ENCODE results near the gene IGLL1.
"Not testable (repeated sequence)": the region's sequence is repeated elsewhere in the genome, so short reads cannot be mapped to it uniquely, and the experiment has no call there.

The IGLL1 gene

DNA sequence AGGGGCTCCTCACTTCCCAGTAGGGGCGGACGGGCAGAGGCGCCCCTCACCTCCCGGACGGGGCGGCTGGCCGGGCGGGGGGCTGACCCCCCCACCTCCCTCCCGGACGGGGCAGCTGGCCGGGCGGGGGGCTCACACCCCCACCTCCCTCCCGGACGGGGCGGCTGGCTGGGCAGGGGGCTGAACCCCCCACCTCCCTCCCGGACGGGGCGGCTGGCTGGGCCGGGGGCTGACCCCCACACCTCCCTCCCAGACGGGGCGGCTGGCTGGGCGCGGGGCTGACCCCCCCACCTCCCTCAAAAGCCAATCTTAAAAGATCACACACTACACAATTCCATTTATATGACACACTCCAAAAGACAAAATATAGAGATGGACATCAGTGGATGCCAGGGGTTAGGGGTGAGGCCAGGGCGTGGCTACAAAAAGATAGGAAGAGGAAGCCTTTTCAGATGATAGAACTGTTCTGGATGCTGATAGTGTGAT lies 19.0 kb downstream of the IGLL1 start:
- DNase-seq: not testable (repeated sequence)

DNA sequence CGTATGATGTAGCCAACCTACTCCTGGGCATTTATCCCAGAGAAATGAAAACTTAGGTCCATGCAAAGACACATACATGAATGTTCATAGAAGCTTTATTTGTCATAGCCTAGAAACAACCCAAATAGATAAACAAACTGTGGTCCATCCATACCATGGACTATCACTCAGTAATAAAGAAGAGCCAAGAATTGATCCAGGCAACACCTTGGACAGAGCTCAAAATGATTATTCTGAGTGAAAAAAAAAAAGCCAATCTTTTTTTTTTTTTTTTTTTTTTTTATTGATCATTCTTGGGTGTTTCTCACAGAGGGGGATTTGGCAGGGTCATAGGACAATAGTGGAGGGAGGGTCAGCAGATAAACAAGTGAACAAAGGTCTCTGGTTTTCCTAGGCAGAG lies 19.9 kb downstream of the IGLL1 start:
- not testable (repeated sequence) for DNase-seq

DNA sequence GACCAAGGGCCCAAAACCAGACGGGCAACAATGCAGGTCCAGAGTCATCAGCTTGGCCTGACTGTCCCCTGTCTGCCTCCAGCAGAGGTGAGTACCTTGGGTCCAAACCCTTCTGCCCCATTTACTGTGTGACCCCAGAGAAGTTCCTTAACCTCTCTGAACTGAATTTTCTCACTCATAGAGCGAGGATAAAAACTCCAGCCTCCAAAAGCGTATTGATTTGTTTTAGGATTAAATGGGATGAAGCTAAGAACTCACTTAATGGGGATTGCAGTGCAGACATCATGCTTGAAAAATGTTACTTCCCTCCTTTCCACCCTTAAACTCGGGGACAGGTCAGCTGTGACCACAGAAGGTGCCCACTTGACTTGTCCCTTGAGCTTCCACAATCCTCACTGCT lies 22.6 kb downstream of the IGLL1 start:
- no peak for DNase-seq

DNA sequence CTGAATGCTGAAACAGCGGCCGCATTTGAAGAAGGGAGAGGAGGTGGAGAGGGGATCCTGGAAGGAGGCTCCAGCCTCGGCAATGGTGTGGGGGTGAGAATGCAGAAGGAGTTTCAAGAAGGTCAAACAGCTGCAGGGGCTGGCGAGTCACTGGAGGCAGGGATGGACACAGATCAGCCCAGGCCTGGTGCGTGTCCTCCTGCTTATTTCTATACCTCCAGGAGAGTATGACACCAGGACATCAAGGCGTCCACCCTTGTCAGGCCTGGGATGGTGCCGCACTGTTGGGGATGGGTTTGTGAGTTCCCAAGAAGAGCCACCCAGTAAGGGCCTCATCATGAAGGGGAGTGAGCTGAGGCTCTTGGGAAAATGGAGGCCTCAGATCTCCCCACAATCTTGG lies 23.1 kb downstream of the IGLL1 start:
- DNase-seq: no peak

DNA sequence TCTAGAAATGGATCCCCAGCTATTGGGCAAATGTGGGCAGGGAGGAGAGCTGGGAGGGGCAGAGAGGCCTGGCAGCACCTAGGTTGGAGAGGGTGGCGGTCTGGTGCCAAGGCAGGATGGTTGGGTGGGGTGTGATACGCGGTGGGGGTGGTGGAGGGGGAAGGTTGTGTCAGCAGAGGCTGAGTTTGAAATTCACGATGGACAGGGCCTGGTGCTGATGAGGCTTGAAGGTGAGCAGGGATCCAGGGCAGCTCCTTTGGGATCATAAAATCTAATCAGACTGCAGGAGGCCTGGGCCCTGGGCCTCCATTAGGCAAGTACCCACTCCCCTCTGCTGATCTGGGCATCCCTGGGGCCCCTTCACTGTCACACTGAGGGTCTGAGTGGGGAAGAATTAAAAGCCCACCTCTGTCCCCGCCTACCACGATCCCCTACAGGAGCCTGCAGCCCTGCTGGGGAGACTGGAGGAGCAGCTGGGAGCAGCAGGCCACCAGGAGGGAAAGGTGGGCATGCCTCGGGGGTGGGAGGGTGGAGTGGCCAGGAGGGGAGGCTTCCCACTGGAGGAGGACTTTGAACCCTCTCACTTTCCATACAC lies 24.0 kb downstream of the IGLL1 start:
- DNase-seq: no peak

DNA sequence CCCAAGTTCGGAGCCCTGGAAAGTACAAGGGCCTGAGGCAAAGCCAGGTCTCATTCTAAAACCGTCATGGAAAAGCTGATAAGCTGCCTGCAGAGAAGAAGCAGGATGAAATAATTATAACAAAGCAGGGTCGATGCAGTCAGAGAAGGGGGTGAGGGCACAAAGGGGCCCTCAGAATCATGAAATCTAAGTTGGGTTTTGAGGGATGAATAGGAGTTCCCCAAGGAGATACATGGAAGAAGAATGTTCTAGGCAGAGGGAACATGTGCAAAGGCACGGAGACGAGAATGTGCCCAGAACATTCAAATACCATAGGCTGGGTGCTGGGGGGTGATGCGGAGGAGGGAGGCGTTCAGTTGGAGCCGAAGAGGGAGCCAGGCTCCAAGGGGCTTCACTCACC lies 25.0 kb downstream of the IGLL1 start:
- no peak for DNase-seq

DNA sequence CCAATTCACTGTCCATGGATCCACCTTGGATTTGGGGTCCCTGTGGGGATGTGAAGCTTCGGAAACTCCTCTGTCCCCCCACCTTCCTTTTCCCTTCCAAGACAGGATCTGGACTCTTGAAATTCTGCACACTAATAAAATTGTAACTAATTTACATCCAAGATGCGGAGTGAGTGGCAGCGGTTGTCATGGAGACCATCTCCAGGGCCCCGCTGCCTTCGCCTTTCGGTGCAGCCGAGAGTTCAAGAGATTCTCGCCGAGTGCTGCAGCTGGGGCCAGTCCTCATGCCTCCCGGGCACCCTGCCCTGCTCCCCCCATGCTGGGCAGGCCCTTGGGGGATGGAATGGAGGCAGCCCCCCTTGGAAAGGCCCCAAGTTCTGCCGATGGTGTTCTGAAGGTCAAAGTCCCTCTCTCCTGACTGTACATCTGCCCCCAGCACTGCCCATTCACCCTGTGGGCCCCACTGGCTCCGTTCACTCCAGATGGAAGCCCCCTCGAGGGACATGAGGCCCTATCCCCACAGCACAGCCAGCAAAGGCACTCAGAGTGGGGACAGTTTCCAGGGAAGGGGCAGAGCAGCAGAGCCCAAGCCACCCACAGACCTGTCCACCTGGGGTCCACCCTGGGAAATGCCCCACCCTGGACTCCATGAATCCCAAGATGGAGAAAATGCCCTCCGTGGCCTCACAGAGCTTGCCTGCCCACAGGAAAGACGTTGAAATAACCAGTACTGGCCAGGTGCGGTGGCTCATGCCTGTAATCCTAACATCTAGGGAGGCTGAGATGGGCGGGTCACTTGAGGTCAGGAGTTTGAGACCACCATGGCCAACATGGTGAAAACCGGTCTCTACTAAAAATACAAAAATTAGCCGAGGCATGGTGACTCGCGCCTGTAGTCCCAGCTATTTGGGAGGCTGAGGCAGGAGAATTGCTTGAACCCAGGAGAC lies 25.9 kb downstream of the IGLL1 start:
- DNase-seq: no peak

DNA sequence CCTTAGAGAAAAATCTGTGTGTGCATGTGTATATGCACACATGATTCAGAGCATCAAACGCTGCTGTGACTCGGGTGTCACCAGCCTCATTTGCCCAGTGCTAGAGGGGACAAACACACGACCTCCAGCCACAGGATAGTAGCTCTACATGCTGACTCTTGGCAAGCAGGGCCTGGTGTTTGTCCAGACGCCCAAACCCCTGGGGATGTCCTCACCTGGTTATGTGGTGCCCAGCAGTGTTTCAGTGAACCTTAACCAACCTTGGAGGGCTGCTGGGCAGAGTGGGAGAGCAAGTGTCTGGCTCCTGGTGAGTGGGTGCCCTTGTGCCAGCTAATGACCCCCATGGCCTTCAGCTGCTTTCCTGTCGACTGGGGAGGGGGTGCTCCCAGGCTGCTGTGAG lies 26.7 kb downstream of the IGLL1 start:
- no peak for DNase-seq

DNA sequence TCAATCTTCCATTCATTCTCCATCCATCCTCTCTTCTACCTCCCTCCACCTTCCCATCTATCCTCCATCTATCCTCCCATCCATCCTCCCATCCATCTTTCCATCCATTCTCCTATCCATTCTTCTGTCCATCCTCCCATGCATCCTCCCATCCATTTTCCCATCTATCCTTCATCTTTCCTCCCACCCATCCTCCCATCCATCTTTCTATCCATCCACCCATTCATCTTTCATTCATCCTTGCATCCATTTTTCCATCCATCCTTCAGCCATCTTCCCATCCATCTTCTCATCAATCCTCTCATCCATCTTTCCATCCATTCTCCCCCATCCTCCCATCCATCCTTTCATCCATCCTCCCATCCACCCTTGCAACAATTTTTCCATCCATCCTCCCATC lies 27.5 kb downstream of the IGLL1 start:
- no peak for DNase-seq

DNA sequence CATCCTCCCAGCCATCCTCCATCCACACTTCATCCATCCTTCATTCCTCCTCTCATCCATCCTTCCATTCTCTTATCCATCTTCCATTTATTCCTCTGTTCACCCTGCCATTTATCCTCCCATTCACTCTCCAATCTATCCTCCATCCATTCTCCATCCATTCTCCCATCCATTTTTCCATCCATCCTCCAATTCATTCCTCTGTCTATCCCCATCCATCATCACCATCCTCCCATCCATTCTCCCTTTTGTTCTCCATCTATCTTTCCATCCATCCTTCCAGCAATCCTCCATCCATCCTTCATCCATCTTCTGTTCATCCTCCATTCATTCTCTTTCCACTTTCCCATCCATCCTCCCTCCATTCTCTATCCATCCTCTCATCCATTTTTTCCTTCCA lies 28.7 kb downstream of the IGLL1 start:
- no peak for DNase-seq

DNA sequence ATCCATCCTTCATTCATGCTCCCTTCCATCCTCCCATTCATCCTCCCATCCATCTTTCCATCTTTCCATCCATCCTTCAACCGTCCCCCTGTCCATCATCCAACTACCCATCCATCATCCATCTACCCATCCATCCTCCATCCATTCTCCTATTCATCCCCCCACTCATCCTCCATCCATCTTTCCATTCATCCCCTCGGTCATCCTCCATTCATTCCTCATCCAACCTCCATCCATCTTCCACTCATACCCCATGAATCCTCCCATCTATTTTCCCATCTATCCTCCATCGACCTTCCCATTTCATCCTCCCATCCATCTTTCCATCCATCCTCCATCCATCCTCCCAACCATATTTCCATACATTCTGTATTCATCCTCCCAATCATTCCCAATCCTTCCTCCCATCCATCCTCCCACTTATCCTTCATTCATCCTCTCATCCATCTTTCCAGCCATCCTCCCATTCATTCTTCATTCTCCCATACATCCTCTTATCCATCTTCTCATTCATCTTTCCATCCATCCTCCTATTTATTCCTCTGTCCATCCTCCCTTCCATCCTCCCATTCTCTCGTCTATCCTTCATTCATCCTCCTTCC lies 29.9 kb downstream of the IGLL1 start:
- DNase-seq: no peak

DNA sequence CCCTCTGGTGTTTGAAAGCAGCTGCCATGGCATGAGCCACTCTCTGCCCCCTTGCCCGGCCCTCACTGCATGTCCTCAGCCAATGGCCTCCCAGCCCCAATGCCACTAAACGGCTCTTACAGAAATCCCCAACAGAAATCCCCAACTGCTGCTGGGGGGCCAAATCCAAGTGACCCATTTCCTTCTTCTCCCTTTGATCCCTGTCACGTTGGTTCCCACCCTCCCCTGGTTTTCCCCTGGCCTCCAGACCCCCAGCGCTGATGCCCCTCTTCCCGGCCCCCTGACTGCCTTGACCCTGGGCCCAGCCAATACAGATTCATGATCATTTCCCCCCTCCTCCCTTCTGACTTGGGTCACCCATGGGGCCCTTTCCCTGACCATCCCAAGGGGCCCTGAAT lies 30.9 kb downstream of the IGLL1 start:
- no peak for DNase-seq

DNA sequence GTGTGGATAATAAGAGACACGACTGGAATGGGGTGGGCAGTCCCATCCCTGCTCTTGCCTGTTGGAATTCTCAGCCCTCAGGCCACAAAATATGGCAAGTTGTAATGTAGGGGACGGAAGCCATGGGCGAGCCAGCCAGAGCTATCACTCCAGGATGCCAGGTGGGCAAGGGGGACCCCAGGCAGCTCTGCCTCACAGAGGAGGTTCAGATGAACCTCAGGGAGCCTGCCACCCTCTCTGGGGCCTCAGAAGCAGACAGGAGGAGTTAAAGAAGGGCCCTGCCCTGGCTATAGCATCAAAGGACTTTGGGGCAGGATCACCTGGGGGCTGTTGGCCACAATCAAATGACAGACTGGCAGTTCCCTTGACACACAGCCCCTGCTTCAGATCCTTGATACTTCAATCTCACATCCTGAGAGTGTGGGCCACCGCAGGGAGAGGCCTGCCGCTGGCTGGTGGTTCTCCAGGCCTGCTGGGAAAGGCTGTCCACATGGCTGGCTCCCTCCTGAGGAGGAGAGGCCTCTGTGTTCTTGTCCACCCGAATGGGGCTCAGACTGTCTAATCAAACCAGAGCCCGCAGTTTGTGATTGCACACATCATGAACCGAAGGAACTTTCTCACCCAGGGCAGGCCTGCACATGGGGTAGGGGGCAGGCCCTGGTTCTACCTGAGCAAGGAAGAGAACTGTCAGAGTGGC lies 31.4 kb downstream of the IGLL1 start:
- no peak for DNase-seq

DNA sequence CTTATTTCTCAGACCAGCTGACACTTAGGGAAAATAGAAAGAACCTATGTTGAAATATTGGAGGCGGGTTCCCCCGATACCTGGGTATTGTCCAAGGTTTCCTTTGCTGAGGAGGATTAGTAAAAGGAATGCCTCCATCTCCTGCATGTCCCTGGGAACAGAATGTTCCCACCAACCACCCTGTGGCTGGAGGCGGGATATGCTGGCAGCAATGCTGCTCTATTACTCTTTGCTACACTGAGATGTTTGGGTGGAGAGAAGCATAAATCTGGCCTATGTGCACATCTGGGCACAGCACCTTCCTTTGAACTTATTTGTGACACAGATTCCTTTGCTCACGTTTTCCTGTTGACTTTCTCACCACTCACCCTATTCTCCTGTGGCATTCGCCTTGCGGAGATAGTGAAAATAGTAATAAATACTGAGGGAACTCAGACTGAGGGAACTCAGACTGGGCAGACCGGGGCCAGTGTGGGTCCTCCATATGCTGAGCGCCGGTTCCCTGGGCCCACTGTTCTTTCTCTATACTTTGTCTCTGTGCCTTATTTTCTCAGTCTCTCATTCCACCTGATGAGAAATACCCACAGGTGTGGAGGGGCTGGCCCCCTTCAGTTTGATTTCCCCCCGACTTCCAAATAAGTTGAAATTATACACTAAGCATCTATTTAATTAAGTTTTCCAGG lies 32.1 kb downstream of the IGLL1 start:
- DNase-seq: no peak

DNA sequence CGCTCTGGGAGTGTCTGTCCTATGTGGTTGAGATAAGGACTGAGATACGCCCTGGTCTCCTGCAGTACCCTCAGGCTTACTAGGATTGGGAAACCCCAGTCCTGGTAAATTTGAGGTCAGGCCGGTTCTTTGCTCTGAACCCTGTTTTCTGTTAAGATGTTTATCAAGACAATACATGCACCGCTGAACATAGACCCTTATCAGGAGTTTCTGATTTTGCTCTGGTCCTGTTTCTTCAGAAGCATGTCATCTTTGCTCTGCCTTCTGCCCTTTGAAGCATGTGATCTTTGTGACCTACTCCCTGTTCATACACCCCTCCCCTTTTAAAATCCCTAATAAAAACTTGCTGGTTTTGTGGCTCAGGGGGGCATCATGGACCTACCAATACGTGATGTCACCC lies 32.7 kb downstream of the IGLL1 start:
- DNase-seq: not testable (repeated sequence)

DNA sequence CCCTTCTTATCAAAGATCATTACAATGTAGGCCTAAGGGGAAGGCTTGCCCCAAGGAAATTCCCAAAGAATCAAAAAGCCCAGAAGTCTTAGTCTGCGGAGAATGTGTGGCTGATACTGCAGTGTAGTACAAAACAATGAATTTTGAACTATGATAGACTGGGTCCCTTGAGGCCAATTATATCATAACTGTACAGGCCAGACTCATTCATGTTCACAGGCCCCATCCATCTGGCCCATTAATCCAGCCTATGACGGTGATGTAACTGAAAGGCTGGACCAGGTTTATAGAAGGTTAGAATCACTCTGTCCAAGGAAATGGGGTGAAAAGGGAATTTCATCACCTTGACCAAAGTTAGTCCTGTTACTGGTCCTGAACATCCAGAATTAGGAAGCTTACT lies 35.2 kb downstream of the IGLL1 start:
- no peak for DNase-seq

DNA sequence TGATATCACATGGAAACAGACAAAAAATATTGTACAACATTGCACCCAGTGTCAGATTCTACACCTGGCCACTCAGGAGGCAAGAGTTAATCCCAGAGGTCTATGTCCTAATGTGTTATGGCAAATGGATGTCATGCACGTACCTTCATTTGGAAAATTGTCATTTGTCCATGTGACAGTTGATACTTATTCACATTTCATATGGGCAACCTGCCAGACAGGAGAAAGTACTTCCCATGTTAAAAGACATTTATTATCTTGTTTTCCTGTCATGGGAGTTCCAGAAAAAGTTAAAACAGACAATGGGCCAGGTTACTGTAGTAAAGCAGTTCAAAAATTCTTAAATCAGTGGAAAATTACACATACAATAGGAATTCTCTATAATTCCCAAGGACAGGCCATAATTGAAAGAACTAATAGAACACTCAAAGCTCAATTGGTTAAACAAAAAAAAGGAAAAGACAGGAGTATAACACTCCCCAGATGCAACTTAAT lies 36.5 kb downstream of the IGLL1 start:
- DNase-seq: not testable (repeated sequence)

DNA sequence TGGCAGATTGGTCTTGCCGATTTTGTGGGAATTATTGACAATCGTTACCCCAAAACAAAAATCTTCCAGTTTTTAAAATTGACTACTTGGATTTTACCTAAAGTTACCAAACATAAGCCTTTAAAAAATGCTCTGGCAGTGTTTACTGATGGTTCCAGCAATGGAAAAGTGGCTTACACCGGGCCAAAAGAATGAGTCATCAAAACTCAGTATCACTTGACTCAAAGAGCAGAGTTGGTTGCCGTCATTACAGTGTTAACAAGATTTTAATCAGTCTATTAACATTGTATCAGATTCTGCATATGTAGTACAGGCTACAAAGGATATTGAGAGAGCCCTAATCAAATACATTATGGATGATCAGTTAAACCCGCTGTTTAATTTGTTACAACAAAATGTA lies 37.2 kb downstream of the IGLL1 start:
- DNase-seq: no peak

DNA sequence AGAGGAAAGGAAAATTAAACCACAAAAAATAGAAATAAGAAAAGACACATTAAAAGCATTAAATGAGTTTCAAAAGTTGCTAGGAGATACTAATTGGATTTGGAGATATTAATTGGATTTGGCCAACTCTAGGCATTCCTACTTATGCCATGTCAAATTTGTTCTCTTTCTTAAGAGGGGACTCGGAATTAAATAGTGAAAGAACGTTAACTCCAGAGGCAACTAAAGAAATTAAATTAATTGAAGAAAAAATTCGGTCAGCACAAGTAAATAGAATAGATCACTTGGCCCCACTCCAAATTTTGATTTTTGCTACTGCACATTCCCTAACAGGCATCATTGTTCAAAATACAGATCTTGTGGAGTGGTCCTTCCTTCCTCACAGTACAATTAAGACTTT lies 37.7 kb downstream of the IGLL1 start:
- DNase-seq: not testable (repeated sequence)

DNA sequence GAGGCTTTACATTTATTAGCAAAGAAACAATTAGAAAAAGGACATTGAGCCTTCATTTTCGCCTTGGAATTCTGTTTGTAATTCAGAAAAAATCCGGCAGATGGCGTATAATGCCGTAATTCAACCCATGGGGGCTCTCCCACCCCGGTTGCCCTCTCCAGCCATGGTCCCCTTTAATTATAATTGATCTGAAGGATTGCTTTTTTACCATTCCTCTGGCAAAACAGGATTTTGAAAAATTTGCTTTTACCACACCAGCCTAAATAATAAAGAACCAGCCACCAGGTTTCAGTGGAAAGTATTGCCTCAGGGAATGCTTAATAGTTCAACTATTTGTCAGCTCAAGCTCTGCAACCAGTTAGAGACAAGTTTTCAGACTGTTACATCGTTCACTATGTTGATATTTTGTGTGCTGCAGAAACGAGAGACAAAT lies 38.2 kb downstream of the IGLL1 start:
- DNase-seq: not testable (repeated sequence)

DNA sequence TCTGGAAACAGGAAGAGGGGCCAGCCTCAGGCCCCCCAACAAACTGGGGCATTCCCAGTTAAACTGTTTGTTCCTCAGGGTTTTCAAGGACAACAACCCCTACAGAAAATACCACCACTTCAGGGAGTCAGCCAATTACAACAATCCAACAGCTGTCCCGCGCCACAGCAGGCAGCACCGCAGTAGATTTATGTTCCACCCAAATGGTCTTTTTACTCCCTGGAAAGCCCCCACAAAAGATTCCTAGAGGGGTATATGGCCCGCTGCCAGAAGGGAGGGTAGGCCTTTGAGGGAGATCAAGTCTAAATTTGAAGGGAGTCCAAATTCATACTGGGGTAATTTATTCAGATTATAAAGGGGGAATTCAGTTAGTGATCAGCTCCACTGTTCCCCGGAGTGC lies 39.3 kb downstream of the IGLL1 start:
- DNase-seq: not testable (repeated sequence)

DNA sequence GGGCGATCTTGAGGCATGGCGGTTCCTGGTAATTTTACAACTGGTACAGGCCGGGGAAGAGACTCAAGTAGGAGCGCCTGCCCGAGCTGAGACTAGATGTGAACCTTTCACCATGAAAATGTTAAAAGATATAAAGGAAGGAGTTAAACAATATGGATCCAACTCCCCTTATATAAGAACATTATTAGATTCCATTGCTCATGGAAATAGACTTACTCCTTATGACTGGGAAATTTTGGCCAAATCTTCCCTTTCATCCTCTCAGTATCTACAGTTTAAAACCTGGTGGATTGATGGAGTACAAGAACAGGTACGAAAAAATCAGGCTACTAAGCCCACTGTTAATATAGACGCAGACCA lies 40.3 kb downstream of the IGLL1 start:
- DNase-seq: not testable (repeated sequence)
